Mesodermal cell (in vitro differentiated cells): ENCODE results near the gene ZBTB8OS.
"Not testable (repeated sequence)": the region's sequence is repeated elsewhere in the genome, so short reads cannot be mapped to it uniquely, and the experiment has no call there.

ENCODE experiments used
- H3K27ac ChIP-seq: 2 replicates; pipeline ENCODE4 v1.7.0; 2013; ENCODE audit warnings: mild to moderate bottlenecking, low read depth, low read length, moderate library complexity; ENCODE audit not compliant: severe bottlenecking
- H3K36me3 ChIP-seq: 2 replicates; pipeline ENCODE4 v1.7.1; 2013; ENCODE audit warnings: mild to moderate bottlenecking, low read length, moderate library complexity; ENCODE audit not compliant: control insufficient read depth, insufficient read depth
- H3K4me1 ChIP-seq: one replicate; pipeline ENCODE4 v1.7.1; 2013; ENCODE audit warnings: mild to moderate bottlenecking, low read length; ENCODE audit not compliant: insufficient read depth, control insufficient read depth, poor library complexity, severe bottlenecking
- H3K4me3 ChIP-seq: 2 replicates; pipeline ENCODE4 v1.7.0; 2013; ENCODE audit warnings: low read length, control low read depth, mild to moderate bottlenecking; ENCODE audit not compliant: insufficient read depth, poor library complexity, severe bottlenecking; ENCODE audit errors: extremely low read depth
- H3K9me3 ChIP-seq: 2 replicates; pipeline ENCODE4 v1.7.1; 2013; ENCODE audit warnings: mild to moderate bottlenecking, low read length, moderate library complexity; ENCODE audit not compliant: control insufficient read depth
- WGBS, 2 experiments: methylation state at CpG; one replicate each; pipeline ENCODE4 v1.1.5; 2013; ENCODE audit warnings: missing lambda C conversion rate in 2 of 2; ENCODE audit not compliant: insufficient coverage in 2 of 2; 5-methylcytosine and 5-hydroxymethylcytosine counted together

Gene ZBTB8OS

DNA sequence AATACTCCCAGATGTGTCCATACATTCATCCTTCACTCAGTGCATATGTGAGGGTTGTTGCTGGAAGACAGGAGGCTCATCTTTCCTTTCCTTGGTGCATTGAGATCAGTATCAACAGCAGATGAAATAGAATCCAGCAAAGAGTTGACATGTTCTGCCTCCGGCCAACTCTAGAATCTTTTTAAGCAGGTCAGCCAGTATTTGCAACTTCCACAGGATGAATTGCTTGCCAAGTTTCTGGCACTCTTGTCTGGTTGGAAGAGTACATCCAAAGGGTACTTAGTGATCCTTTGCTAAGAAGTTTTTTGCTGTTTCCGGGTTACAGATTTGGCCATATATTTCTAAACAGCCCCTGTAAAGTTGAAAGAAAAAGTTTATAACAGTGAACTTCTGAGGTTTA, 31.2 kb upstream of the ZBTB8OS start:
- Histone ChIP-seq H3K27ac (no peak overlapping the region), H3K4me3 (no peak overlapping the region), H3K9me3 (no peaks in the 10 kb centered on the region), H3K4me1 (no peaks in the 10 kb centered on the region), H3K36me3 (peaks cover 94% of the 10 kb centered on the region)
- 92 to 94% methylated on average over 2 of the region's 2 CpGs for WGBS, 2 experiments

DNA sequence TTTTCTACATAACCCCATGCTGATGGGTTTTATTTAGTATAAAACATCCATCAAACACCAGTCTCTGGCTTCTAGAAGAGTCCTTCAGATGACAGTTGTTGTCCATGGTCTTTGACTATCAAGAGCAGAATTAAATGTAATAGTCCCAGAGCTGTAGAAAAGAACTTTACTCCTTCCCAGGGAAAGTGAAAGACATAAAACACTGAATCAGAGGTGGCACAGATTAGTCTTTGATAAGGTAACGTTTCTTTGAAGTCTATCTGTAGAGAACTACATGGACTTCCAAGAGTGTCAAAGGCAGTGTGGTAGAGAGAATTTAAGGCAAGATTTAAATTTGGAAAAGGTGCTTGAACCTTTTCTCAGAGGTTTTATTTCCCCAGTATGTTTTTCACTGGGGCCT, 30.3 kb upstream of the ZBTB8OS start:
- Histone ChIP-seq H3K9me3 (no peaks in the 10 kb centered on the region), H3K4me3 (no peak overlapping the region), H3K36me3 (peaks cover 96% of the 10 kb centered on the region), H3K27ac (no peak overlapping the region), H3K4me1 (no peaks in the 10 kb centered on the region)
- WGBS, 2 experiments: 86 to 100% methylated on average over 1 of the region's 1 CpG

DNA sequence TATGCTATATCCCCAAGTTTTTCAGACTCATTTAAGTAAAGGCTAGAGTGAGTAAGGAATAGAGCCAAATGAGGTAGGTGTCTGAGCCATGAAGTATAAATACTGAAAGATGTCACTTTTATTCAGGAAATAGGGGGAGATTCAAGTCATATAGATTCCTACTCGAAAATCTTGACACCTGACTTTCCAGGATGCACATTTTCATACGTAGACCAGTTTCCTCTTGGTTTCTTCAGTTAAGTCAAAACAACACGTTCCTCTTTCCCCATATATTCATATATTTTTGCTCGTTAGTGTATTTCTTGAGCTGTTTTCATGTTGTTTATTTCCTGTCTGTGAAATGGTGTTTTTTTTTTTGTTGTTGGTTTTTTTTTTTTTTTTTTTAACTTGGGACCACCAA, 29.6 kb upstream of the ZBTB8OS start:
- not testable (repeated sequence) for H3K9me3 ChIP-seq, H3K4me1 ChIP-seq, H3K4me3 ChIP-seq, H3K27ac ChIP-seq
- peaks cover 96% of the 10 kb centered on the region for H3K36me3 ChIP-seq
- no CpG with 5 or more reads among the region's 4 CpGs for WGBS, 2 experiments

DNA sequence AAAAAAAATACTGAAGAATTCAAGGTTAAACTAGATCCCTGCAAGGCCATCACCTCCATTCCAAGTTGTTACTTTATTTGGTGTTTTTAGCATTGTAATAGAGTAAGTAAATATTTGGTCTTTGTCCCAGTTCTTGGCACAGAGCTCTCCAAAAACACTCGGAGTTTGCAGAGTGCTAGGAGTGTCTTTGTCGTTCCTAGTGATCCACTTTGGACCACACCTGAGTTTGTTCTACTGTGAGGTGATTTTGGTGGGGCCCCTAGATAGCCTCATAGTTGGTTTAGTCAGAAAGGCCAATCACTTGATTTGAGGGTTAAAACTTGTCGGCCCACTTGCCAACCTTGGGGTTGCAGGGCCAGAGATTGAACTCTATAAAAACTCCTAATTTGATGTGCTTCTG, 26.6 kb upstream of the ZBTB8OS start:
- H3K9me3 ChIP-seq: no peaks in the 10 kb centered on the region
- WGBS, 2 experiments: 59 to 63% methylated on average over 3 of the region's 3 CpGs
- no peak overlapping the region for H3K27ac ChIP-seq
- H3K36me3 ChIP-seq: peaks cover 95% of the 10 kb centered on the region
- no peak overlapping the region for H3K4me3 ChIP-seq
- no peaks in the 10 kb centered on the region for H3K4me1 ChIP-seq

DNA sequence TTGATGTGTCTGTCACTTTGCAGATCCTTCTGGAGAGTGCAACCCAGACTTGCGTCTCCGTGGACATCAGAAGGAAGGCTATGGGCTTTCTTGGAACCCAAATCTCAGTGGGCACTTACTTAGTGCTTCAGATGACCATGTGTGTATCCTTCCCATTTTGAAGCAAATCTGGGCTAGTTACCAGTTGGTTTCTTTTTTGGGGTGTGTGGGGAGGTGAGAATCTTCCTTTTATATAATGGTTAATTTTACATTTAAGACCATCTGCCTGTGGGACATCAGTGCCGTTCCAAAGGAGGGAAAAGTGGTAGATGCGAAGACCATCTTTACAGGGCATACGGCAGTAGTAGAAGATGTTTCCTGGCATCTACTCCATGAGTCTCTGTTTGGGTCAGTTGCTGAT, 18.4 kb upstream of the ZBTB8OS start:
- H3K9me3 ChIP-seq, H3K27ac ChIP-seq, H3K4me3 ChIP-seq: not testable (repeated sequence)
- 98 to 100% methylated on average over 5 of the region's 5 CpGs for WGBS, 2 experiments
- H3K36me3 ChIP-seq: peaks cover 98% of the 10 kb centered on the region
- H3K4me1 ChIP-seq: peaks cover 16% of the 10 kb centered on the region

DNA sequence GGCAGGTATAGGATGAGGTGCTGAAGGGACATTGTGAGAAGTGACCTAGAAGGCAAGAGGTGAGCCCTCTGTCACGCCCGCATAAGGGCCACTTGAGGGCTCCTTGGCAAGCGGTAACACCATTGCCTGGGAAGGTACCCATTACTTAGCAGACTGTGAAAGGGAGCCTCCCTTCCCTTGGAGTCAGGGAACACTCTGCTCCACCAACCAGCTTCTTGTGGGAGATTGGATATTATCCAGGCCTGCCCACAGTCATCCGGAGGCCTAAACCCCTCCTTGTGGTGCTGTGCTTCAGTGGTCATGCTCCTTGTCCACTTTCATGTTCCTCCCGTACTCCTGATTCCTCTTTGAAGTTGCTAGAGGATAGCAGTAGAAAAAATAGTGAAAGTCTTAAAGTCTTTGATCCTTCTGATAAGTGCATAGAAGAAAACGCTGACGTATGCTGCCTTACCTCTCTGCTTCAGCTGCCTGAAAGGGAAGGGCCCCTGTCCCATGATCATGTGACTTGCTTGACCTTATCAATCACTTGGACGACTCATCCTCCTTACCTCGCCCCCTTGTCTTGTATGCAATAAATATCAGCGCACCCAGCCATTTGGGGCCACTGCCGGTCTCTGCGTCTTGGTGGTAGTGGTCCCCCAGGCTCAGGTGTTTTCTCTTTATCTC, 16.7 kb upstream of the ZBTB8OS start:
- H3K9me3 ChIP-seq: no peaks in the 10 kb centered on the region
- H3K36me3 ChIP-seq: peaks cover 98% of the 10 kb centered on the region
- H3K4me1 ChIP-seq: peaks cover 16% of the 10 kb centered on the region
- peak overlapping the region; percentile 29 for H3K27ac ChIP-seq
- no peak overlapping the region for H3K4me3 ChIP-seq
- WGBS, 2 experiments: 91% methylated on average over 8 to 10 of the region's 12 CpGs

DNA sequence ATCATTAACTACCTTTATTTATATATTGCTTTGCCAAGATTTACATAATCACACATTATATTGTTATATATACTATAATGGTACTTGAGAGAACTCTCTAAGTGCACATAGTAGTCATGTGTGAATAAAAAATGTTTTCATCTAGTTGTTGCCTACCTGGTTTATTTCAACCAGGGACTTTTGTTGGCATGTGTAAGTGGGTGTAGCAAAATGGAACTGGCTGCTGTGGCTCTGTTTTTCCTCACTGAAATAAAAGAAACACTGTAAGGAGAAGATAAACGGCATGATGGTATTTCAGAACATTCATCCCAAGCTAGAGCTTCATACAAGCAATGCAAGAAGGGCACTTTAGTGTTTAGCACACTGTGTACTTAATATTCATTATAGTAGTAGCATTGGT, 15.6 kb upstream of the ZBTB8OS start:
- Histone ChIP-seq H3K4me1 (peaks cover 16% of the 10 kb centered on the region), H3K9me3 (no peaks in the 10 kb centered on the region), H3K36me3 (peaks cover 98% of the 10 kb centered on the region), H3K27ac (peak overlapping the region; percentile 5), H3K4me3 (no peak overlapping the region)
- WGBS, 2 experiments: no CpG with 5 or more reads among the region's 1 CpG

DNA sequence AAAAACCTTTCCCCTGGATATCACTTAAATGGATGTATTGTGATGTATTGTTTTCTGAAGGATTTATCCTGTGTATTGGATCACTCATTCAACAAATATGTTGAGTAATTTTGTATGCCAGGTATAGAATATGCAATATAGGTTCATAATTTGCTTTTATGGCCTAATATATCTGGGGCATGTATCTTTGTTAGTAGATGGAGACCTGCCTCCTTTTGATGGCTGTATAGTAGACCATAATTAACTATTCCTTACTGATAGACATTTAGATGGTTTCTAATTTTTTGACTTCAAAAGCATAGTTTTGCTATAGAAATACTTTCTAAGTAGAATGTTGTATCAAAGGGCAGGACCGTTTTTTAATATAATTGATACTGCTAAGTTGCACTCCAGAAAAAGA, 9.2 kb upstream of the ZBTB8OS start:
- WGBS, 2 experiments: 89 to 100% methylated on average over 1 of the region's 1 CpG
- Histone ChIP-seq H3K27ac (no peak overlapping the region), H3K9me3 (no peaks in the 10 kb centered on the region), H3K36me3 (peaks cover 98% of the 10 kb centered on the region), H3K4me3 (no peak overlapping the region), H3K4me1 (peaks cover 9% of the 10 kb centered on the region)

DNA sequence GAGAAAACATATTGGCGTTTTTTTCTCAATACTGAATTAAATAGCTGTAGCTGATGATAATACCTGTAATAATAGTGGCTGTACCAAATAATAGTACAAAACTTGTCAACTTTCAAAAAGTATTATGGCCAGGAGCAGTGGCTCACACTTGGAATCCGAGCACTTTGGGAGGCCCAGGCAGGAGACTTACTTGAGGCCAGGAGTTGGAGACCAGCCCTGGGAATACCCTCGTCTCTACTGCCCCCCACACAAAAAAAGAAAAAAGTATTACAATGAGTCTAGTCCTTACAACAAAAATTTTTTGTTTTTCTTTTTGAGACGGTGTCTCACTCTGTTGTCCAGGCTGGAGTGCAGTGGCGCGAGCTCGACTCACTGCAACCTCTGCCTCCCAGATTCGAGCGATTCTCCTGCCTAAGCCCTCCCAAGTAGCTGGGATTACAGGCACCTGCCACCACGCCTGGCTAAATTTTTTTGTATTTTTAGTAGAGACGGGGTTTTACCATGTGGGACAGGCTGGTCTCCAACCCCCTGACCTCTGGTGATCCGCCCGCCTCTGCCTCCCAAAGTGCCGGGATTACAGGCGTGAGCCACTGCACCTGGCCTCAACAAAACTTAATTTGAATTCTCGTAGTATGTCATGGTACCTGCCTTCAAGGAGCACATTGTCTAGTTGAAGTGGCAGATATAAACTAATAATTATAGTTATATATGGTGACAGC, 2.1 kb upstream of the ZBTB8OS start:
- Histone ChIP-seq H3K9me3 (no peaks in the 10 kb centered on the region), H3K27ac (no peak overlapping the region), H3K36me3 (peaks cover 56% of the 10 kb centered on the region), H3K4me1 (peaks cover 15% of the 10 kb centered on the region), H3K4me3 (peak overlapping the region; percentile 74)
- WGBS, 2 experiments: 84 to 88% methylated on average over 9 to 11 of the region's 16 CpGs

DNA sequence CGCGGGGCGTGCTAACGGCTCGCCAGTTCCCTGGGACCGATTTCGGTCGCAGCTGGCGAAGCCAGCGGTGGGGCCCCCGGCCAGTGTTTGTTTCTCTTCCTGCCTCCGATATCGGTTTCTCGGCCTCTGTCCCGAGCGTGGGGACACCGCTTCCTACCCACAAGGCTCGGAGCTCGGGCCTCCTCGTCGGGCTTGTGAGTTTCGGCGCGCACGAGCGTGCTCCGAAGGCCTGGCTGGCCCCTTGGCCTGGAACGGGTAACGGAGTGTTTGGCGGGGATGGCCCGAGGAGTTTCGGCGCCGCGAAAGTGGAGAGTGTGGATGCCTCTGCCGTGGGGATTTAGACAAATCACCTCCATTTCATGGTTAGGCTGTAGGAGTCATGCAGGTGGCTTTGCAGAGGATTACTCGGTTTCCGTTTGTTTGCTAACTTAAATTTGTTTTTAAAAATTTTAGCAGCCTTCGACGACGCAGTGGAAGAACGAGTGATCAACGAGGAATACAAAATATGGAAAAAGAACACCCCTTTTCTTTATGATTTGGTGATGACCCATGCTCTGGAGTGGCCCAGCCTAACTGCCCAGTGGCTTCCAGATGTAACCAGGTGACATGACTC, 1.2 kb upstream of the ZBTB8OS start:
- WGBS, 2 experiments: 0 to 1% methylated on average over 25 to 34 of the region's 43 CpGs

More for the DNA sequence above, 1.2 kb upstream of the ZBTB8OS start:
- Histone ChIP-seq H3K27ac (peak overlapping the region; percentile 99), H3K36me3 (peaks cover 47% of the 10 kb centered on the region), H3K4me1 (peaks cover 15% of the 10 kb centered on the region), H3K9me3 (no peaks in the 10 kb centered on the region), H3K4me3 (peak overlapping the region; percentile 74)
